OCI-LY1 (cell line): ENCODE results near the gene LAMC1.

Source experiments
- H2AFZ ChIP-seq: fragments of 200-600 bp; sonication (generic), shearing (Covaris generic); 2 replicates; pipeline ENCODE4 v1.6.0; 2014; ENCODE audit warnings: antibody characterized with exemption, mild to moderate bottlenecking, low read length
- H3F3A ChIP-seq: fragments of 200-600 bp; sonication (generic), shearing (Covaris generic); 2 replicates; pipeline ENCODE4 v1.6.0; 2014; ENCODE audit warnings: mild to moderate bottlenecking, antibody characterized with exemption, low read length, moderate library complexity; ENCODE audit not compliant: insufficient read depth
- H3K27ac ChIP-seq: fragments of 200-600 bp; sonication (generic); 2 replicates; pipeline ENCODE4 v1.5.1; 2014; ENCODE audit warnings: low read length, mixed run types, mild to moderate bottlenecking, low read depth; ENCODE audit not compliant: poor library complexity, severe bottlenecking
- H3K27me3 ChIP-seq: fragments of 200-600 bp; sonication (generic); 2 replicates; pipeline ENCODE4 v1.6.0; 2014; ENCODE audit warnings: antibody characterized with exemption, mild to moderate bottlenecking, low read length, moderate library complexity; ENCODE audit not compliant: insufficient read depth
- H3K36me3 ChIP-seq: fragments of 200-600 bp; sonication (generic); 2 replicates; pipeline ENCODE4 v1.6.1; 2014; ENCODE audit warnings: mild to moderate bottlenecking, antibody characterized with exemption, low read length, moderate library complexity, mixed read lengths; ENCODE audit not compliant: insufficient read depth
- H3K4me1 ChIP-seq: fragments of 200-600 bp; sonication (generic); 2 replicates; pipeline ENCODE4 v1.5.1; 2014; ENCODE audit warnings: mild to moderate bottlenecking, low read length, moderate library complexity; ENCODE audit not compliant: insufficient read depth, severe bottlenecking
- H3K4me2 ChIP-seq: fragments of 200-600 bp; sonication (generic), shearing (Covaris generic); 2 replicates; pipeline ENCODE4 v1.6.1; 2014; ENCODE audit warnings: low read length
- H3K4me3 ChIP-seq: fragments of 200-600 bp; sonication (generic); 2 replicates; pipeline ENCODE4 v1.5.1; 2014; ENCODE audit warnings: low read length, low read depth, mild to moderate bottlenecking, mixed read lengths; ENCODE audit not compliant: poor library complexity, severe bottlenecking
- H3K79me2 ChIP-seq: fragments of 200-600 bp; shearing (Covaris generic); 2 replicates; pipeline ENCODE4 v1.6.1; 2016; ENCODE audit warnings: mixed run types, low read length, mixed read lengths; ENCODE audit not compliant: insufficient read depth
- H3K9ac ChIP-seq: fragments of 200-600 bp; sonication (generic), shearing (Covaris generic); 2 replicates; pipeline ENCODE4 v1.6.1; 2014; ENCODE audit warnings: mild to moderate bottlenecking, low read length, mixed read lengths
- H3K9me2 ChIP-seq: fragments of 200-600 bp; sonication (generic), shearing (Covaris generic); 2 replicates; pipeline ENCODE4 v1.6.1; 2014; ENCODE audit warnings: low read depth, mild to moderate bottlenecking, low read length, mixed read lengths
- H3K9me3 ChIP-seq: fragments of 200-600 bp; shearing (Covaris generic); 2 replicates; pipeline ENCODE4 v1.6.1; 2014; ENCODE audit warnings: low read length, mixed read lengths
- H4K20me1 ChIP-seq: fragments of 200-600 bp; sonication (generic), shearing (Covaris generic); 2 replicates; pipeline ENCODE4 v1.6.0; 2016; ENCODE audit warnings: mild to moderate bottlenecking, low read length; ENCODE audit not compliant: insufficient read depth
- CTCF ChIP-seq: fragments of 200-600 bp; sonication (generic), shearing (Covaris generic); IDR thresholded peaks from 2 replicates; pipeline ENCODE4 v1.5.1; 2017; ENCODE audit warnings: mild to moderate bottlenecking, antibody characterized with exemption, low read length, moderate library complexity, mixed read lengths
- EZH2 ChIP-seq: fragments of 200-600 bp; sonication (generic), shearing (Covaris generic); IDR thresholded peaks from 2 replicates; pipeline ENCODE4 v1.8.0; 2017; ENCODE audit warnings: borderline replicate concordance, mixed run types, mild to moderate bottlenecking, antibody characterized with exemption, low read length, moderate library complexity, mixed read lengths

Gene LAMC1

DNA sequence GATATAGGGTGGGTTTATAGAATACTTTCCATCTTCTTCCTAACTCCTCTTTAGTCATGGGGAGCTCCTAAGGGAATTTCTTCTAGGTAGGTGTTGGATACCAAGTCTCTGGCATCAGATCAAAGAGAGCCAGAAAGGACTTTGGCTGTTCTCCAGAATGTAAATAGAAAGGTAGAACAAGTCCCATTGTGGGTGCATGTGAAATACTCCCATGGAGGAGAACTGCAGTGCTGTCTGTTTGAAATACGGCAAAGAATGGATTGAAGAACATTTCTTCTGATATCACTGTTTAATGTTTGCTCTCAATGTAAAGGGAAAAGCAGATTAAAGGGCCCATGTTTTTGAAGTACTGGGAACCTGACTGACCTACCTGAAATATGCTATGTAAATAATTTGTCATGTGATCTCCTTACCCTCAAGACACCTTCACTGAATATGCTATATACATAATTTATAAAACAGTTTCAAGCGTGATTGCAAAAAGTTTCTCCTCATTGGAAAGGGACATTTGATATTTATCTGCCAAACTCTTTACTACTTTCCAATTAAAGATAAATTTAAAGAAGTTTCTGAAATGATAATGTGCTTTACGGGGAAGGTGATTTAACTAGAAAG lies 65.9 kb downstream of the LAMC1 start:
- no peaks in the 10 kb centered on the region; the same call in 1 of the 2 replicates for H3F3A ChIP-seq

GRCh38 chr1:183090391-183091006 lies 67.3 kb downstream of the LAMC1 start:
- H2AFZ ChIP-seq: no peak overlapping the region
- no peaks in the 10 kb centered on the region for H3K9me3 ChIP-seq
- peaks cover 5% of the 10 kb centered on the region; the same call in 1 of the 2 replicates for H3K79me2 ChIP-seq
- no peaks in the 10 kb centered on the region for H3K27me3 ChIP-seq
- H3F3A ChIP-seq: no peaks in the 10 kb centered on the region; the same call in 1 of the 2 replicates
- TF ChIP-seq EZH2 (no peak), CTCF (no peak)
- peak overlapping the region; percentile 51 for H3K9ac ChIP-seq
- H3K4me3 ChIP-seq: peak overlapping the region; percentile 17
- no peaks in the 10 kb centered on the region for H3K9me2 ChIP-seq
- H3K27ac ChIP-seq: peak overlapping the region; percentile 85
- peaks cover 65% of the 10 kb centered on the region for H3K4me1 ChIP-seq
- H3K36me3 ChIP-seq: no peaks in the 10 kb centered on the region
- H4K20me1 ChIP-seq: no peaks in the 10 kb centered on the region
- H3K4me2 ChIP-seq: peak overlapping the region; percentile 49

More for the DNA sequence above, 65.9 kb downstream of the LAMC1 start:
- H3K9ac ChIP-seq: no peak overlapping the region
- H4K20me1 ChIP-seq: no peaks in the 10 kb centered on the region
- no peak for TF ChIP-seq EZH2
- TF ChIP-seq CTCF: no peak
- no peak overlapping the region for H3K4me3 ChIP-seq
- H3K9me2 ChIP-seq: no peaks in the 10 kb centered on the region
- H3K9me3 ChIP-seq: no peaks in the 10 kb centered on the region
- peaks cover 79% of the 10 kb centered on the region for H3K4me1 ChIP-seq
- H2AFZ ChIP-seq: no peak overlapping the region
- peak overlapping the region; percentile 49; the same call in 1 of the 2 replicates for H3K4me2 ChIP-seq
- H3K36me3 ChIP-seq: no peaks in the 10 kb centered on the region
- peak overlapping the region; percentile 85 for H3K27ac ChIP-seq
- peaks cover 10% of the 10 kb centered on the region; the same call in 1 of the 2 replicates for H3K79me2 ChIP-seq
- H3K27me3 ChIP-seq: no peaks in the 10 kb centered on the region

GRCh38 chr1:183091181-183091580 lies 68.0 kb downstream of the LAMC1 start:
- Histone ChIP-seq H3K27ac (peak overlapping the region; percentile 85), H3K9me2 (no peaks in the 10 kb centered on the region), H2AFZ (no peak overlapping the region), H3K4me1 (peaks cover 58% of the 10 kb centered on the region), H3F3A (no peaks in the 10 kb centered on the region), H3K9me3 (no peaks in the 10 kb centered on the region), H3K9ac (peak overlapping the region; percentile 51), H4K20me1 (no peaks in the 10 kb centered on the region), H3K4me3 (peak overlapping the region; percentile 17), H3K79me2 (peaks cover 5% of the 10 kb centered on the region; the same call in 1 of the 2 replicates), H3K27me3 (no peaks in the 10 kb centered on the region), H3K4me2 (peak overlapping the region; percentile 49), H3K36me3 (no peaks in the 10 kb centered on the region)
- no peak for TF ChIP-seq EZH2
- no peak for TF ChIP-seq CTCF
